NCI-H1105 (cell line): ENCODE results near the gene SORL1.

Experiments used
- DNase-seq: peaks from one replicate; lab custom pipeline; 2025; lab: John Stamatoyannopoulos, UW

The SORL1 gene

GRCh38 chr11:121540627-121541026 lies 88.5 kb downstream of the SORL1 start:
- DNase-seq = peak; percentile 24

GRCh38 chr11:121543836-121544380 lies 91.8 kb downstream of the SORL1 start:
- DNase-seq = no peak

GRCh38 chr11:121544956-121545355 lies 92.8 kb downstream of the SORL1 start:
- no peak for DNase-seq

- DNase-seq = no peak
Observed at GRCh38 chr11:121547574-121547973, 95.5 kb downstream of the SORL1 start.

- no peak for DNase-seq
Observed at GRCh38 chr11:121550247-121551030, 98.3 kb downstream of the SORL1 start.

- no peak for DNase-seq
Observed at GRCh38 chr11:121551463-121551862, 99.3 kb downstream of the SORL1 start.

- no peak for DNase-seq
Observed at GRCh38 chr11:121552154-121552553, 100.0 kb downstream of the SORL1 start.

DNA sequence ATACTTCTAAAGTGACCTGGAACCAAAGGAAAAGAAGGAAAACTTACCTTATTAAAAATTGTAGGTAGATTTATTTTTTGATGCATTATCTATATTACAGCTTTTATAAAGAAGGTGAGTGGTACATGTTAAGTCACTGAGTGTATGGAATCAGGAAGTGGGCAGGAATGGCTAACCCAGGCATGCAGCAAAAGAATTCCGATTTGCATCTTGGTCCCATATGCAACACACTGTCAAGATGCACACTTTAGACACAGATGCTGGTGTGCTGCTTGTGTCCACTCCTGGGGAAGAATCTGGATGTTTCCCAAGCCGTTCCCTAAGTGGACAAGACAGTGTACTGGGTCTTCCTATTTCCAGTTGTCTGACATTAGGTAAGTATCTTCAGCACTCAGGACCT lies 100.5 kb downstream of the SORL1 start:
- no peak for DNase-seq

DNA sequence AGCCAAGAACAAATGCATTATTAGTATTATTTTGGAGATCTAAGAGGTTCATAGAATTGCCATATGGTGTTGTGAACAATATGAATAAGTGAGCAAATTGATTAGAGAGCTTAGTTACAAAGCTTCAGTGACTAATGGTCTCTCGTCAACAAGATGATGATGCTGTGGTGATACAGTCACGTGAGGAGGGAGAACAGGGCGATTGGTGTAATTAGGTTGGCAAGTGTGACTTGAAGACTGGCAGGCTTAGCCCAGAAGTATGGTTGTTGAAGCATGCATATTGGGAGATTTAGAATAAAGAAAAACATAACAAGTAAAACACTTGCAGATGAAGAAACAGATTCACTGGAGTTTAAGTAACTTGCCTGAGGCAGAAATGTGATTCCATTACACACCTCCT lies 101.3 kb downstream of the SORL1 start:
- DNase-seq = no peak

- no peak for DNase-seq
Observed at GRCh38 chr11:121553806-121554205, 101.7 kb downstream of the SORL1 start.

DNA sequence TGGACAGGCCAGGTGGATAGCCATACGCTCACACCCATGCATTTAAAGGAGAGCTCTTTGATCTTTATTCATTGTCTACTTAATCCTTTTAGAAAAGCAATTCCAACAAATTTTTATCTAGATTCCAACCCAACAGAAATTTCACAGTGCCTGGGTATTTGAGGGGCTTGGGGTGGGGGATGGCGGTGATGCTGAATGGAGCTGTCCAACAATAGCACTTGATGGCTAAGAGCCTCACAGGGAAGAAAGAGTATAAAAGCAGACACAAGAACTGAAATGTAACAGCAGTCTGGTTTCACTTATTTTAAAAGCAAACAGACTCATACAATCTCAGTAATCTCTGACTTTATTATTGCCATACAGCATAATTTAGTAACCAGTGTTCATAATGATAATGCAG lies 102.4 kb downstream of the SORL1 start:
- peak; percentile 76 for DNase-seq

DNA sequence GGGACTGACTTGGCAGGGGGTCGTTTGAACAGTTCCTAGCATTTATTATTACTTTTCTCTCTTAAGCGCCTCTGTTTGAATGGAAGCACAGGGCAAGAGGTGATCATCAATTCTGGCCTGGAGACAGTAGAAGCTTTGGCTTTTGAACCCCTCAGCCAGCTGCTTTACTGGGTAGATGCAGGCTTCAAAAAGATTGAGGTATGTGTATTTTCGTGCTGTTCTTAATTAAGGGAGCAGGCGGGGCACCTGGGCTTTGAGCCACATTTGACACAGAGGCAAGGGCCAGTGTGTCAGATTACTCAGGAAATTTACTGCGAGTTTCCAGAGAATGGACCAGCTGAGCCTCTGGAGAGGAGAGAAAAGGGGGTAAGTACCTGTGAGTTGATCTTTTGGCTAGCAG lies 103.0 kb downstream of the SORL1 start:
- peak; percentile 88 for DNase-seq

- no peak for DNase-seq
Observed at GRCh38 chr11:121556937-121557336, 104.8 kb downstream of the SORL1 start.

DNA sequence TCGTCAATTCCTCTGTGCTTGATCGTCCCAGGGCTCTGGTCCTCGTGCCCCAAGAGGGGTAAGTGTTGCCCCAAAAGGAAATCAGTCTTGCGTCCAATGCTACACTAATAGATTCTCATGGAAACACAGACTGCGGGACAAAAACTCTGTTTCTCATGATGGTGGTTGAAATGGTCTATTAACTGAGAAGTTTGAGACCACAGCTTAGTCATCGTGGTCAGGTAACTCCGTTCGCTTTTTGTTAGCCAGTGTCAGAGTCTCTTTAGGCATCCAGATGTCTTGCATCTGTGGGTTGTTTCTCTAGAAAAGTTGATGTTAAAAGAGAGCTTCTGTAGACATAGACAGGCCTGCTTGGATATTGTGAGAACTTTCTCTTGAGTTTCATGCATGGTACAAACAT lies 105.2 kb downstream of the SORL1 start:
- no peak for DNase-seq

DNA sequence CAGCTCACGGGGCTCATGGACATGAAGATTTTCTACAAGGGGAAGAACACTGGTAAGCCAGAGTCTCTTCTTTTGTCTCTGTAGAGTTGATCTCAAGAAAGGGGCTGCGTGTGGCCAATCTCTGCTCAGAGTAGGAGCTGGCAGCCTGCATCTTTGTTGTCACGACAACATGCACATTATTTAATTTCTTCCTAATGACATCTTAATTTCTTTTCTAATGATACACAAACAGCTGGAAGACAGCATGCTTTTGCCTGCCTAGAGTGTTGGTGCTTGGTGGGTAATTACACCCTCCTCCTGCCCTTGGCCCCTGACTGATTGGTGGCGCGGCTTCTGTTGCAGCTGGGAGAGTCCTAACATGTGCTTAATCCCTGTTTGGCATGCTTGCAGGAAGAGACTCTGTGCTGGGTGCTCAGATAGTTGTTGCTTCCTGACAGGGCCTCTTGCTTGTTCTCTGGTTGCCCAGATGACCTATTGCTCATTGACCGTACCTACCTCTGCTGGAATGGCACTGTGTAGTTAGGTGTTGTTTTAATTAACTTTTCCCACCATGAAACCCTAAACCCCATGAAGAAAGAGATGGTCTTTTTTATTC lies 107.6 kb downstream of the SORL1 start:
- peak; percentile 57 for DNase-seq

DNA sequence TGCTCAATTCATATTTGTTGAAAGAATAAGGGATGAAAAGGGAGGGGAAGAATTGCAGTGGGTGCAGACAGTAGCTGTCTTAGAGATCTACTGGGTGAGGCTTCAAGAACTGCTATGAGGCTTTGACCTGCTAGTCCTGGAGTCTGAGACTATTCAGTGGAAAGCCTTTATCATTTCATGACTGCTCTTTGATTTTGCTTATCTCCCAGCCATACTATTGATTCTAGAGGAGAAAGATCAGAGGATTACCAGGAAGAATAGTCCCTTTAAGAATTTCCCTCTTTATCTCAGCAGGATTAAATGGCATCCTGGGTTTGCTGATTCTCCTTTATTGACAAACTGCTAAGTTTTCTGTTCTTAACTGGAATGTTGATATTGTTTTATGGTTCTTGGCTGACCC lies 108.1 kb downstream of the SORL1 start:
- DNase-seq = no peak

- no peak for DNase-seq
Observed at GRCh38 chr11:121561240-121561639, 109.1 kb downstream of the SORL1 start.

- no peak for DNase-seq
Observed at GRCh38 chr11:121561716-121562115, 109.6 kb downstream of the SORL1 start.

- DNase-seq = no peak
Observed at GRCh38 chr11:121563003-121563402, 110.9 kb downstream of the SORL1 start.

GRCh38 chr11:121563900-121564822 lies 112.0 kb downstream of the SORL1 start:
- peak; percentile 80 for DNase-seq

- peak; percentile 13 for DNase-seq
Observed at GRCh38 chr11:121564948-121565684, 113.0 kb downstream of the SORL1 start.
